H1 (cell line): Measurements from ENCODE around the gene EVX2. TPM values are rescaled to one million over a fixed set of nuclear protein-coding genes. Genes with fewer than 3 reads are reported as not detected.

Experiments used
- CTCF ChIA-PET: fragments of 300-600 bp; sonication (Branson Sonifier 250); formaldehyde crosslinking; loops from one replicate; lab custom pipeline; 2021; ENCODE audit not compliant: partially characterized antibody; lab: Charles Lee
- POLR2A ChIA-PET: fragments of 300-600 bp; sonication (Branson Sonifier 250); formaldehyde crosslinking; loops from one replicate; lab custom pipeline; 2021; ENCODE audit warnings: inconsistent platforms; ENCODE audit not compliant: partially characterized antibody; lab: Charles Lee
- DNase-seq, 2 experiments: peaks; one replicate each; pipeline versions ENCODE4 v3.0.0 to v3.0.0-alpha.2; 2010 to 2022; ENCODE audit warnings: low spot score in 2 of 2, low read depth in 1 of 2, mixed read lengths in 1 of 2
- FAIRE-seq: peaks from 2 replicates; lab custom pipeline; 2011; peaks lifted over from hg19 to GRCh38; lab: Jason Lieb, UNC
- H2AFZ ChIP-seq: 2 replicates; pipeline ENCODE4 v1.8.1; 2012; ENCODE audit warnings: low read length, inconsistent platforms
- H2AK5ac ChIP-seq: 2 replicates; pipeline ENCODE4 v1.6.1; 2013; ENCODE audit warnings: low read depth, low read length
- H2BK120ac ChIP-seq: replicated peaks from 2 replicates; pipeline ENCODE3; 2013; ENCODE audit warnings: low read depth, low read length, inconsistent platforms
- H2BK12ac ChIP-seq: 2 replicates; pipeline ENCODE4 v1.6.1; 2013; ENCODE audit warnings: low read depth, low read length
- H2BK15ac ChIP-seq: 2 replicates; pipeline ENCODE4 v1.6.1; 2013; ENCODE audit warnings: low read length
- H2BK20ac ChIP-seq: 2 replicates; pipeline ENCODE4 v1.6.1; 2013; ENCODE audit warnings: low read length
- H2BK5ac ChIP-seq: 2 replicates; pipeline ENCODE4 v1.6.1; 2013; ENCODE audit warnings: low read depth, low read length
- H3K14ac ChIP-seq: 2 replicates; pipeline ENCODE4 v1.6.1; 2013; ENCODE audit warnings: inconsistent platforms; ENCODE audit not compliant: insufficient read length
- H3K18ac ChIP-seq: 2 replicates; pipeline ENCODE4 v1.6.1; 2013; ENCODE audit warnings: low read length; ENCODE audit errors: extremely low read depth
- H3K23ac ChIP-seq: 2 replicates; pipeline ENCODE4 v1.6.1; 2013; ENCODE audit warnings: inconsistent platforms; ENCODE audit not compliant: insufficient read length
- H3K23me2 ChIP-seq: 2 replicates; pipeline ENCODE4 v1.6.1; 2013; ENCODE audit warnings: low read depth, low read length
- H3K27ac ChIP-seq: 2 replicates; pipeline ENCODE4 v1.6.1; 2011; ENCODE audit warnings: low read depth, low read length, inconsistent platforms
- H3K27me3 ChIP-seq, 4 experiments: replicated peaks in 1 of 4; 1 replicate in 1 of 4; 2 replicates in 3 of 4; pipeline versions ENCODE4 v1.6.1 to v1.8.1; 2011 to 2013; ENCODE audit warnings: low read length in 3 of 4, mild to moderate bottlenecking in 3 of 4, inconsistent platforms in 2 of 4, mixed read lengths in 2 of 4, moderate library complexity in 1 of 4; ENCODE audit not compliant: control insufficient read depth in 3 of 4, insufficient read depth in 3 of 4; ENCODE audit errors: extremely low read depth in 1 of 4
- H3K36me3 ChIP-seq, 4 experiments: 2 replicates each; pipeline versions ENCODE4 v1.6.1 to v1.8.1; 2011 to 2013; ENCODE audit warnings: mild to moderate bottlenecking in 4 of 4, low read length in 3 of 4, moderate library complexity in 2 of 4, control low read depth in 1 of 4, inconsistent platforms in 1 of 4; ENCODE audit not compliant: insufficient read depth in 4 of 4, control insufficient read depth in 2 of 4
- H3K4ac ChIP-seq: replicated peaks from 2 replicates; pipeline ENCODE3; 2013; ENCODE audit warnings: low read length, low read depth, mixed read lengths, inconsistent platforms; ENCODE audit not compliant: insufficient read length
- H3K4me1 ChIP-seq, 4 experiments: replicated peaks in 1 of 4; 1 replicate in 1 of 4; 2 replicates in 3 of 4; pipeline versions ENCODE4 v1.6.1 to v1.8.1; 2011 to 2013; ENCODE audit warnings: low read length in 3 of 4, inconsistent platforms in 2 of 4, mixed read lengths in 1 of 4; ENCODE audit not compliant: insufficient read depth in 4 of 4, control insufficient read depth in 3 of 4
- H3K4me2 ChIP-seq, 2 experiments: 2 replicates each; pipeline versions ENCODE4 v1.6.1 to v1.8.1; 2011 to 2013; ENCODE audit warnings: low read depth in 2 of 2, low read length in 2 of 2, control low read depth in 1 of 2, inconsistent platforms in 1 of 2, mild to moderate bottlenecking in 1 of 2; ENCODE audit not compliant: insufficient read depth in 1 of 2
- H3K4me3 ChIP-seq, 4 experiments: fragments of 200-600, 300-600 bp in 1 of 4; sonication (generic), shearing (Covaris generic), sonication (Bioruptor Twin) in 1 of 4; 2 replicates each; pipeline versions ENCODE4 v1.5.1 to v1.8.1; 2011 to 2016; ENCODE audit warnings: low read length in 4 of 4, low read depth in 3 of 4, control low read depth in 2 of 4, inconsistent platforms in 2 of 4, mild to moderate bottlenecking in 2 of 4, mixed read lengths in 1 of 4, moderate library complexity in 1 of 4; ENCODE audit not compliant: insufficient read depth in 2 of 4; ENCODE audit errors: extremely low read depth in 1 of 4
- H3K56ac ChIP-seq: replicated peaks from 2 replicates; pipeline ENCODE3; 2013; ENCODE audit warnings: low read depth, mild to moderate bottlenecking, mixed read lengths, low read length, inconsistent platforms; ENCODE audit not compliant: insufficient read length
- H3K79me1 ChIP-seq: 2 replicates; pipeline ENCODE4 v1.6.1; 2013; ENCODE audit warnings: low read depth, low read length, control low read depth
- H3K79me2 ChIP-seq, 2 experiments: 2 replicates each; pipeline versions ENCODE4 v1.6.1 to v1.8.1; 2012 to 2013; ENCODE audit warnings: low read length in 2 of 2, mild to moderate bottlenecking in 2 of 2, inconsistent platforms in 1 of 2; ENCODE audit not compliant: insufficient read depth in 2 of 2, control insufficient read depth in 1 of 2
- H3K9ac ChIP-seq, 4 experiments: replicated peaks in 1 of 4; 1 replicate in 1 of 4; 2 replicates in 3 of 4; pipeline versions ENCODE4 v1.6.1 to v1.8.1; 2011 to 2013; ENCODE audit warnings: low read depth in 3 of 4, low read length in 3 of 4, control low read depth in 2 of 4, mild to moderate bottlenecking in 2 of 4, moderate library complexity in 2 of 4, inconsistent platforms in 1 of 4; ENCODE audit errors: extremely low read depth in 1 of 4
- H3K9me3 ChIP-seq, 2 experiments: 2 replicates each; pipeline versions ENCODE4 v1.6.1 to v1.8.1; 2012 to 2013; ENCODE audit warnings: mild to moderate bottlenecking in 2 of 2, moderate library complexity in 2 of 2, control low read depth in 1 of 2, inconsistent platforms in 1 of 2, low read depth in 1 of 2, low read length in 1 of 2, mixed read lengths in 1 of 2; ENCODE audit not compliant: insufficient read depth in 2 of 2
- H4K20me1 ChIP-seq, 2 experiments: replicated peaks in 1 of 2; 2 replicates each; pipeline versions ENCODE3 to v1.8.1; 2011 to 2013; ENCODE audit warnings: inconsistent platforms in 2 of 2, low read length in 2 of 2, mild to moderate bottlenecking in 1 of 2; ENCODE audit not compliant: insufficient read depth in 2 of 2, control insufficient read depth in 1 of 2
- H4K5ac ChIP-seq: 2 replicates; pipeline ENCODE4 v1.6.1; 2013; ENCODE audit warnings: low read length, low read depth, mixed read lengths, inconsistent platforms; ENCODE audit not compliant: insufficient read length
- H4K8ac ChIP-seq: 2 replicates; pipeline ENCODE4 v1.8.0; 2013; ENCODE audit warnings: mild to moderate bottlenecking, moderate library complexity, low read length, inconsistent platforms; ENCODE audit not compliant: insufficient read depth; ENCODE audit errors: extremely low read depth
- H4K91ac ChIP-seq: replicated peaks from 2 replicates; pipeline ENCODE3; 2013; ENCODE audit warnings: low read length, mixed read lengths, inconsistent platforms; ENCODE audit not compliant: insufficient read length
- CHD1 ChIP-seq: IDR thresholded peaks from 2 replicates; pipeline ENCODE4 v1.6.1; 2012; ENCODE audit warnings: low read depth, low read length, improper control_type of control experiment
- EGR1 ChIP-seq: IDR thresholded peaks from 2 replicates; pipeline ENCODE4 v1.6.1; 2011; ENCODE audit warnings: low read depth, low read length, borderline replicate concordance
- EZH2 ChIP-seq: fragments of 200-600 bp; sonication (generic); IDR thresholded peaks from 2 replicates; pipeline ENCODE4 v1.7.1; 2012; ENCODE audit warnings: low read depth, mild to moderate bottlenecking, moderate library complexity, low read length, inconsistent platforms; ENCODE audit not compliant: severe bottlenecking
- KDM1A ChIP-seq: fragments of 200-600, 300-600 bp; sonication (generic); IDR thresholded peaks from 2 replicates; pipeline ENCODE4 v1.7.1; 2016; ENCODE audit warnings: mild to moderate bottlenecking, low read length, borderline replicate concordance
- POLR2A ChIP-seq, 2 experiments: IDR thresholded peaks; 1 replicate in 1 of 2; 2 replicates in 1 of 2; pipeline ENCODE4 v1.6.1; 2011; ENCODE audit warnings: low read depth in 2 of 2, low read length in 2 of 2, mild to moderate bottlenecking in 2 of 2; ENCODE audit errors: control extremely low read depth in 1 of 2
- POU5F1 ChIP-seq: IDR thresholded peaks from 2 replicates; pipeline ENCODE4 v1.6.1; 2011; ENCODE audit warnings: low read depth, mild to moderate bottlenecking, low read length, moderate library complexity
- RNF2 ChIP-seq: fragments of 200-900, 300-1000 bp; sonication (generic); IDR thresholded peaks from 2 replicates; pipeline ENCODE4 v1.7.1; 2016; ENCODE audit warnings: borderline replicate concordance, low read depth, mild to moderate bottlenecking, antibody characterized with exemption, low read length; ENCODE audit not compliant: poor library complexity, severe bottlenecking; ENCODE audit errors: missing control alignments
- SP1 ChIP-seq: IDR thresholded peaks from 2 replicates; pipeline ENCODE4 v1.6.1; 2011; ENCODE audit warnings: low read depth, low read length
- SP4 ChIP-seq: IDR thresholded peaks from 2 replicates; pipeline ENCODE4 v1.6.1; 2012; ENCODE audit warnings: low read length, inconsistent platforms
- SUZ12 ChIP-seq: fragments of 200-600 bp; sonication (generic); IDR thresholded peaks from 2 replicates; pipeline ENCODE4 v1.6.1; 2012; ENCODE audit warnings: mild to moderate bottlenecking, inconsistent platforms, low read length, moderate library complexity, mixed read lengths
- YY1 ChIP-seq: IDR thresholded peaks from 2 replicates; pipeline ENCODE4 v1.6.1; 2011; ENCODE audit warnings: low read depth, mild to moderate bottlenecking, low read length
- WGBS, 2 experiments: shearing (Covaris generic) in 1 of 2; methylation state at CpG; one replicate each; pipeline versions ENCODE4 v1.1.6 to v1.1.7; 2013 to 2015; ENCODE audit warnings: low lambda C conversion rate in 2 of 2, mixed read lengths in 2 of 2, inconsistent platforms in 1 of 2, low coverage in 1 of 2, missing lambda C conversion rate in 1 of 2; ENCODE audit not compliant: insufficient replicate concordance in 2 of 2, insufficient coverage in 1 of 2, insufficient read length in 1 of 2; ENCODE audit errors: extremely low coverage in 1 of 2, missing lambda C conversion rate in 1 of 2; 5-methylcytosine and 5-hydroxymethylcytosine counted together
- polyA plus RNA-seq, 7 experiments: library from polyadenylated mRNA; depleted of rRNA in 3 of 7; stranded (reverse) in 5 of 7; unstranded in 2 of 7; fragments of >200 nt in 5 of 7; fragments of 200-250 nt in 2 of 7; gene quantifications; 1 replicate in 5 of 7; 2 replicates in 1 of 7; 4 replicates in 1 of 7; pipeline versions ENCODE4 v1.2.1 to v1.2.3, GENCODE V29; 2011 to 2013; ENCODE audit warnings: missing spikeins in 2 of 7, mixed read lengths in 2 of 7
- total RNA-seq: library from RNA; stranded (reverse); fragmentation: NEBNext Ultra II Directional; extraction: Animal tissue kit (Norgen Biotek cat#: 25700); gene quantifications from 2 replicates; pipeline ENCODE4 v1.2.1, GENCODE V29; 2021

Gene EVX2
- total and polyA plus RNA-seq, 2 of the 8 experiments (the other 6 are each of a cell fraction or from before 2014, with no cell fraction given), result not detected

DNA sequence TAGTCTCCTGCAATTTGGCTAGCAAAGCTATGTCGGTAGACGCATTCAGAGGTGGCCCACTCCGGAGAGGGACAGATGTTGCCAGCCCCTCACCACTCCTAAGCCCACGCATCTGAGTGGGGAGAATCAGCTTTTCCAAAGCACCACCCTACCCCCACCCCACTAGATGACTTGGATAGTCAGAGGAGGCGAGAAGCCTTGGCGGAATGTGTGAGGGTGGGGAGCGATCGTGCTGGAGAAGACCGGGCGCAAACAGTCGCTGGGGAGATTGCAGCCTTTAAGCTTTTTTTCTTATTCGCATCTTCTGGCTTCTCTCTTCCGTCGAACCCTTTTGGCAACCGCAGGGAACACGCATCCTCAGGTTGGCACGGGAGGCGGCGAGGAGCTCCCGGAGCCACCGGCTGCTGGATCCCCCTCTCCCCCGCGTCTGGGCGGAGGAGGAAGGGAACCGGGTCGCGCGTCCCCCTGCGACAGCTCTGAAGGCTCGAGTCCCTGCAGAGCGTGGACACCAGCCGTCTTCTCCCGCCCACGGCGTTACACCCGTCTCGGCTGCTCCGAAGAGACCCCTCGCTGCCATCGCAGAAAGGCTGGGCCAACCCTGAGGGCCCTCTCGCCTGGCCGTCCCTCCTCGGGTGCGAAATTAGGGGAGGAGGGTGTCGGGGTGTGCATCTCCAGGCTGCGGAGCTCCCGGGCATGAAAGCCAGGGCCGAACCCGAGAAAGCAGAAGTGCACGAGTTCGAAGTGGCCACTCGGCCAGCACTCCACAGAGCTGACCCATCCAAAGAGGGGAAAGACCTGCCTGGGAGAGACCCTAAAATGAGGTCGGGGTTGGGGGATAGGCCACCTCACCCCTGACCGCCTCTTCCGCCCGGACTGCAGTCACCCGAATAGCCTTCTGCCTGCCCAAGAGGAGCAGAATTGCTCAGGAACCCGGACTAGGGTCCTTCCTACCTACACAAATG is 12.2 kb downstream of the EVX2 start:
- DNase-seq, result peak in 1 of 2 experiments; percentile 54
- CTCF ChIA-PET, result interaction anchor here (0.8 to 1.8 kb wide), 11 partner anchors 8 to 704 kb away, joined by 3 to 17 read pairs (median 4); no protein-coding TSS in a partner anchor
- TF ChIP-seq SUZ12, result peak; percentile 98
- no peak for TF ChIP-seq YY1
- TF ChIP-seq EZH2, result peak; percentile 93
- no peak for TF ChIP-seq SP1
- TF ChIP-seq KDM1A, result no peak
- no peak for TF ChIP-seq CHD1
- TF ChIP-seq RNF2, result peak; percentile 73
- no peak for TF ChIP-seq EGR1
- no peak for TF ChIP-seq SP4
- TF ChIP-seq POLR2A (IDR thresholded peaks at IDR 0.05; ENCODE audit: control extremely low read depth in 1 of 2, low read depth in 2 of 2, low read length in 2 of 2), result no peak
- no peak for TF ChIP-seq POU5F1

More for the DNA sequence above, 12.2 kb downstream of the EVX2 start:
- 15% methylated on average over 48 of the region's 58 CpGs; no CpG with 5 or more reads in 1 of the 2 experiments for WGBS, 2 experiments
- H4K5ac ChIP-seq, result no peak overlapping the region
- no peak overlapping the region for H3K9ac ChIP-seq
- no peaks in the 10 kb centered on the region for H3K79me2 ChIP-seq
- no peak overlapping the region for H3K4ac ChIP-seq
- no peak overlapping the region; the same call in 1 of the 2 replicates for H3K18ac ChIP-seq
- peaks cover 100% of the 10 kb centered on the region in 4 experiments for H3K27me3 ChIP-seq
- H2AK5ac ChIP-seq, result no peak overlapping the region
- no peak overlapping the region for H3K23ac ChIP-seq
- H3K27ac ChIP-seq, result no peak overlapping the region
- H3K14ac ChIP-seq, result no peak overlapping the region
- no peak for FAIRE-seq
- H3K4me3 ChIP-seq, result peak overlapping the region in 1 of 4 experiments; percentile 25; a peak in 1 of 8 replicates
- no peaks in the 10 kb centered on the region; the same call in 1 of the 2 replicates for H3K23me2 ChIP-seq
- H3K4me1 ChIP-seq, result peaks cover 3 to 19% (median 11%) of the 10 kb centered on the region in 4 experiments; a peak in 5 of 7 replicates
- no peak overlapping the region for H2BK20ac ChIP-seq
- H2BK15ac ChIP-seq, result no peak overlapping the region
- H4K20me1 ChIP-seq, result peaks cover 16 to 17% of the 10 kb centered on the region in 2 experiments
- no peak overlapping the region for H2BK120ac ChIP-seq
- peaks cover 0 to 4% (median 0%) of the 10 kb centered on the region in 4 experiments; a peak in 1 of 8 replicates for H3K36me3 ChIP-seq
- H3K56ac ChIP-seq, result no peak overlapping the region
- H3K4me2 ChIP-seq, result peak overlapping the region; percentile 7 to 39; a peak in 3 of 4 replicates
- POLR2A ChIA-PET, result no interaction called here
- peak overlapping the region; percentile 45 for H4K8ac ChIP-seq
- no peaks in the 10 kb centered on the region for H3K79me1 ChIP-seq
- H4K91ac ChIP-seq, result no peak overlapping the region
- H2BK12ac ChIP-seq, result peak overlapping the region; percentile 50; the same call in 1 of the 2 replicates
- no peak overlapping the region; the same call in 1 of the 2 replicates for H2AFZ ChIP-seq
- no peaks in the 10 kb centered on the region for H3K9me3 ChIP-seq
- H2BK5ac ChIP-seq, result no peak overlapping the region
